ENCODE results near the gene PHF12.

DNA sequence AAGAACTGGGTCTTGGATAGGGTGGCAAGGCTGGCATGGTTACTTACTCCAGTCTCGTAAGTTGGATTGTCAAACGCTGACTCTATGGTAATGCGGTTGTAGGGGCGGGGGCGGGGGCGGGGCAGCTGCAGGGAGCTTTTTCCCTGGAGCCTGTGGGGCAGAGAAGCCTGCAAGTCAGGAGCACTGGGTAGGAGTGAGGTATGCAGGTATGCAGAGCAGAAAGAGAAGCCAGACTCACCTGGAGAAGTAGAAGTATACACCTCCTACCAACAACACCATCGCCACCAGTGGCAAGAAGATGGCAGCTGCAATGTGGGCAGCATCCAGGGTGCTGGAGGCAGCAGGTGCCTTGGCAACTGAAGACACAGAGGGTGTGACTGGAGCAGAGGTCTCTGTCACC, 4.8 kb upstream of the PHF12 start:
- TF ChIP-seq POLR2A (IDR thresholded peaks at IDR 0.05) (no peak), POLR2AphosphoS5 (IDR thresholded peaks at IDR 0.05) (no peak)
- TF ChIP-seq, protein P1, sequence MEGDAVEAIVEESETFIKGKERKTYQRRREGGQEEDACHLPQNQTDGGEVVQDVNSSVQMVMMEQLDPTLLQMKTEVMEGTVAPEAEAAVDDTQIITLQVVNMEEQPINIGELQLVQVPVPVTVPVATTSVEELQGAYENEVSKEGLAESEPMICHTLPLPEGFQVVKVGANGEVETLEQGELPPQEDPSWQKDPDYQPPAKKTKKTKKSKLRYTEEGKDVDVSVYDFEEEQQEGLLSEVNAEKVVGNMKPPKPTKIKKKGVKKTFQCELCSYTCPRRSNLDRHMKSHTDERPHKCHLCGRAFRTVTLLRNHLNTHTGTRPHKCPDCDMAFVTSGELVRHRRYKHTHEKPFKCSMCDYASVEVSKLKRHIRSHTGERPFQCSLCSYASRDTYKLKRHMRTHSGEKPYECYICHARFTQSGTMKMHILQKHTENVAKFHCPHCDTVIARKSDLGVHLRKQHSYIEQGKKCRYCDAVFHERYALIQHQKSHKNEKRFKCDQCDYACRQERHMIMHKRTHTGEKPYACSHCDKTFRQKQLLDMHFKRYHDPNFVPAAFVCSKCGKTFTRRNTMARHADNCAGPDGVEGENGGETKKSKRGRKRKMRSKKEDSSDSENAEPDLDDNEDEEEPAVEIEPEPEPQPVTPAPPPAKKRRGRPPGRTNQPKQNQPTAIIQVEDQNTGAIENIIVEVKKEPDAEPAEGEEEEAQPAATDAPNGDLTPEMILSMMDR (IDR thresholded peaks at IDR 0.05): no peak
